AG04450 (cell line): Measurements from ENCODE around the gene BRD7. TPM values are rescaled to one million over a fixed set of nuclear protein-coding genes. Genes with fewer than 3 reads are reported as not detected.

Experiments used
- CTCF ChIA-PET: fragments of 300-600, 350-600 bp; formaldehyde crosslinking; extraction: SDS; loops from one replicate; lab custom pipeline; 2022; ENCODE audit warnings: antibody characterized with exemption, inconsistent platforms; lab: Charles Lee
- POLR2A ChIA-PET: fragments of 350-600 bp; formaldehyde crosslinking; extraction: SDS; loops from one replicate; lab custom pipeline; 2021; ENCODE audit warnings: antibody characterized with exemption, inconsistent platforms; lab: Yijun Ruan, JAX
- DNase-seq: peaks from one replicate; pipeline ENCODE4 v3.0.0-alpha.2; 2011; ENCODE audit warnings: low read depth, low spot score
- H3K27ac ChIP-seq: one replicate; pipeline ENCODE4 v1.5.1; 2012; ENCODE audit warnings: low read depth, low read length, control low read depth
- H3K27me3 ChIP-seq: one replicate; pipeline ENCODE4 v1.6.0; 2012; ENCODE audit warnings: low read length; ENCODE audit not compliant: control insufficient read depth, insufficient read depth
- H3K4me3 ChIP-seq: 2 replicates; pipeline ENCODE4 v1.5.1; 2011; ENCODE audit warnings: mild to moderate bottlenecking, low read depth, low read length, control low read depth
- H3K9me3 ChIP-seq: 2 replicates; pipeline ENCODE4 v1.5.1; 2012; ENCODE audit warnings: low read length; ENCODE audit not compliant: control insufficient read depth, insufficient read depth
- CTCF ChIP-seq: IDR thresholded peaks from 2 replicates; pipeline ENCODE4 v1.5.1; 2011; ENCODE audit warnings: low read depth, low read length, control low read depth, inconsistent platforms
- polyA plus RNA-seq: library from polyadenylated mRNA; depleted of rRNA; stranded (reverse); fragments of >200 nt; gene quantifications from 2 replicates; pipeline ENCODE4 v1.2.3, GENCODE V29; 2011

Gene BRD7
- polyA plus RNA-seq, 1 experiment = 69.2 TPM

- Histone ChIP-seq H3K9me3 (no peaks in the 10 kb centered on the region), H3K27ac (no peak overlapping the region), H3K4me3 (no peak overlapping the region), H3K27me3 (no peaks in the 10 kb centered on the region)
- TF ChIP-seq CTCF = no peak
- peak; percentile 34 for DNase-seq
- ChIA-PET POLR2A (no interaction called here), CTCF (interaction anchor here (0.7 to 4.2 kb wide), 5 partner anchors 13 to 325 kb away, joined by 3 to 28 read pairs (median 5); no protein-coding TSS in a partner anchor)
Observed at GRCh38 chr16:50340578-50340977, 28.2 kb downstream of the BRD7 start.

- Histone ChIP-seq H3K27me3 (no peaks in the 10 kb centered on the region), H3K9me3 (no peaks in the 10 kb centered on the region), H3K4me3 (no peak overlapping the region), H3K27ac (no peak overlapping the region)
- no peak for DNase-seq
- TF ChIP-seq CTCF = no peak
- POLR2A ChIA-PET = interaction anchor here (0.6 kb wide), 1 partner anchor 273 kb away, joined by 3 read pairs; the partner anchor contains the start of gene HEATR3
- CTCF ChIA-PET = interaction anchor here (1.0 to 4.2 kb wide), 5 partner anchors 11 to 468 kb away, joined by 3 to 28 read pairs (median 7); partner anchors contain the start of gene CNEP1R1
Observed at GRCh38 chr16:50338371-50339231, 30.2 kb downstream of the BRD7 start.

GRCh38 chr16:50336884-50337283, 31.9 kb downstream of the BRD7 start:
- no peak overlapping the region for H3K4me3 ChIP-seq
- no peaks in the 10 kb centered on the region for H3K9me3 ChIP-seq
- ChIA-PET POLR2A (interaction anchor here (0.6 kb wide), 1 partner anchor 470 kb away, joined by 6 read pairs; no protein-coding TSS in a partner anchor), CTCF (interaction anchor here (0.7 to 2.0 kb wide), 3 partner anchors 18 to 1221 kb away, joined by 7 to 13 read pairs (median 8); no protein-coding TSS in a partner anchor)
- TF ChIP-seq CTCF = no peak
- H3K27ac ChIP-seq = no peak overlapping the region
- H3K27me3 ChIP-seq = no peaks in the 10 kb centered on the region
- DNase-seq = no peak

- Histone ChIP-seq H3K4me3 (no peak overlapping the region), H3K9me3 (no peaks in the 10 kb centered on the region), H3K27me3 (no peaks in the 10 kb centered on the region), H3K27ac (no peak overlapping the region)
- no peak for DNase-seq
- POLR2A ChIA-PET = no interaction called here
- TF ChIP-seq CTCF = no peak
- CTCF ChIA-PET = interaction anchor here (0.6 kb wide), 1 partner anchor 330 kb away, joined by 3 read pairs; no protein-coding TSS in a partner anchor
Observed at GRCh38 chr16:50335196-50335958, 33.4 kb downstream of the BRD7 start.
